ENCODE results near the gene TNFRSF13B.

DNA sequence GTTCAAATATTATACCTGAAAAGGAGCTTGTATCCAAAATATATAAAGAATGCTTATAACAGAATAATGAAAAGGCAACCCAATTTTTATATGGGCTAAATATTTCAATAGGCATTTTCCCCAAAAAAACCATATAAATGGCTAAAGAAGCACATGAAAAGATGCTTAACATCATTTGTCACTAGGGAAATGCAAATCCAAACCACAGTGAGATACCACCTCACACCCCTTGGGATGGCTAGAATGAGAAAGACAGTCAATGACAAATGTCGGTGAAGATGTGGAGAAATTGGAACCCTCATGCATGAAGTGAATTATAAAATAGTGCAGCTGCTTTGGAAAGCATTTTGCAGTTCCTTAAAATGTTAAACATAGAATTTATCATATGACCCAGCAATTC is 3.1 kb downstream of the TNFRSF13B start:
- TF ChIP-seq, protein P1, sequence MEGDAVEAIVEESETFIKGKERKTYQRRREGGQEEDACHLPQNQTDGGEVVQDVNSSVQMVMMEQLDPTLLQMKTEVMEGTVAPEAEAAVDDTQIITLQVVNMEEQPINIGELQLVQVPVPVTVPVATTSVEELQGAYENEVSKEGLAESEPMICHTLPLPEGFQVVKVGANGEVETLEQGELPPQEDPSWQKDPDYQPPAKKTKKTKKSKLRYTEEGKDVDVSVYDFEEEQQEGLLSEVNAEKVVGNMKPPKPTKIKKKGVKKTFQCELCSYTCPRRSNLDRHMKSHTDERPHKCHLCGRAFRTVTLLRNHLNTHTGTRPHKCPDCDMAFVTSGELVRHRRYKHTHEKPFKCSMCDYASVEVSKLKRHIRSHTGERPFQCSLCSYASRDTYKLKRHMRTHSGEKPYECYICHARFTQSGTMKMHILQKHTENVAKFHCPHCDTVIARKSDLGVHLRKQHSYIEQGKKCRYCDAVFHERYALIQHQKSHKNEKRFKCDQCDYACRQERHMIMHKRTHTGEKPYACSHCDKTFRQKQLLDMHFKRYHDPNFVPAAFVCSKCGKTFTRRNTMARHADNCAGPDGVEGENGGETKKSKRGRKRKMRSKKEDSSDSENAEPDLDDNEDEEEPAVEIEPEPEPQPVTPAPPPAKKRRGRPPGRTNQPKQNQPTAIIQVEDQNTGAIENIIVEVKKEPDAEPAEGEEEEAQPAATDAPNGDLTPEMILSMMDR (IDR thresholded peaks at IDR 0.05; ENCODE audit: borderline replicate concordance, extremely low read depth, low read length, poor library complexity, severe bottlenecking), result no peak
- TF ChIP-seq EZH2 (IDR thresholded peaks at IDR 0.05; ENCODE audit: borderline replicate concordance, low read depth, low read length, severe bottlenecking), result no peak

Measured in DND-41 (cell line).